HepG2 (cell line): ENCODE results near the gene FRK.

Source experiments
- EP300 ChIP-seq, 3 experiments: sonication (generic) in 1 of 3; formaldehyde crosslinking in 1 of 3; IDR thresholded peaks; 2 replicates each; pipeline versions ENCODE4 v1.5.1 to v1.6.1; 2011 to 2020; ENCODE audit warnings: low read depth in 2 of 3, low read length in 2 of 3, borderline replicate concordance in 1 of 3, improper control_type of control experiment in 1 of 3, mild to moderate bottlenecking in 1 of 3, missing genetic modification reagents in 1 of 3, moderate library complexity in 1 of 3
- GATA4 ChIP-seq: sonication (generic); IDR thresholded peaks from 2 replicates; pipeline ENCODE4 v1.6.1; 2016; ENCODE audit warnings: antibody characterized with exemption, low read depth, borderline replicate concordance
- HNRNPK ChIP-seq: fragments of 200-400 bp; formaldehyde crosslinking; IDR thresholded peaks from 2 replicates; pipeline ENCODE4 v1.6.1; 2018; ENCODE audit warnings: low read length, low read depth, moderate library complexity, mild to moderate bottlenecking; ENCODE audit not compliant: poor library complexity, severe bottlenecking
- ZBTB38 ChIP-seq: sonication (generic); formaldehyde crosslinking; IDR thresholded peaks from 2 replicates; pipeline ENCODE4 v1.5.1; 2020; ENCODE audit warnings: mild to moderate bottlenecking, missing genetic modification reagents
- ZNF207 ChIP-seq: fragments of 450-650 bp; IDR thresholded peaks from 2 replicates; pipeline ENCODE4 v1.6.1; 2016; ENCODE audit warnings: antibody characterized with exemption, borderline replicate concordance
- ZNF781 ChIP-seq: sonication (generic); formaldehyde crosslinking; IDR thresholded peaks from 2 replicates; pipeline ENCODE4 v1.5.1; 2020; ENCODE audit warnings: borderline replicate concordance, mild to moderate bottlenecking, missing genetic modification reagents; ENCODE audit errors: not compliant biosample characterization

- TF ChIP-seq HNRNPK (no peak), ZNF781 (CRISPR knock-in tag) (no peak), GATA4 (no peak), ZBTB38 (CRISPR knock-in tag) (no peak), EP300 (IDR thresholded peaks at IDR 0.05; ENCODE audit: low read depth in 2 of 2, low read length in 2 of 2) (no peak), EP300 (CRISPR knock-in tag; IDR thresholded peaks at IDR 0.05; ENCODE audit: borderline replicate concordance) (no peak), ZNF207 (no peak)
Measured at GRCh38 chr6:115977220-115977619, 83.5 kb downstream of the FRK start.
